ENCODE measurements around the gene SURF4.
A peak's percentile ranks its signal among the peaks of the same experiment; 100 is the strongest.
"Not testable (repeated sequence)": the region's sequence is repeated elsewhere in the genome, so short reads cannot be mapped to it uniquely, and the experiment has no call there.

The SURF4 gene

GRCh38 chr9:133333011-133333410 is 42.8 kb downstream of the SURF4 start:
- in situ Hi-C loops (cut with HindIII; ENCODE audit: low sequenced_read_pairs), result no loop called here
- no peak overlapping the region for H3K4me3 ChIP-seq (ENCODE audit: low read depth, low read length)
- TF ChIP-seq CTCF (IDR thresholded peaks at IDR 0.05; ENCODE audit: low read depth, low read length), result no peak
- no peak for DNase-seq (ENCODE audit: low read depth, low spot score)

- DNase-seq (ENCODE audit: low read depth, low spot score), result no peak
- in situ Hi-C loops (cut with HindIII; ENCODE audit: low sequenced_read_pairs), result no loop called here
- H3K4me3 ChIP-seq (ENCODE audit: low read depth, low read length), result no peak overlapping the region
- no peak for TF ChIP-seq CTCF (IDR thresholded peaks at IDR 0.05; ENCODE audit: low read depth, low read length)
Measured at GRCh38 chr9:133332381-133332730, 43.5 kb downstream of the SURF4 start.

GRCh38 chr9:133331641-133332380 is 44.0 kb downstream of the SURF4 start:
- no peak for DNase-seq (ENCODE audit: low read depth, low spot score)
- no peak for TF ChIP-seq CTCF (IDR thresholded peaks at IDR 0.05; ENCODE audit: low read depth, low read length)
- no peak overlapping the region for H3K4me3 ChIP-seq (ENCODE audit: low read depth, low read length)
- in situ Hi-C loops (cut with HindIII; ENCODE audit: low sequenced_read_pairs), result no loop called here

GRCh38 chr9:133331221-133331620 is 44.6 kb downstream of the SURF4 start:
- in situ Hi-C loops (cut with HindIII; ENCODE audit: low sequenced_read_pairs), result no loop called here
- TF ChIP-seq CTCF (IDR thresholded peaks at IDR 0.05; ENCODE audit: low read depth, low read length), result no peak
- H3K4me3 ChIP-seq (ENCODE audit: low read depth, low read length), result no peak overlapping the region
- DNase-seq (ENCODE audit: low read depth, low spot score), result no peak

GRCh38 chr9:133329306-133330156 is 46.3 kb downstream of the SURF4 start:
- DNase-seq (ENCODE audit: low read depth, low spot score); H3K4me3 ChIP-seq (ENCODE audit: low read depth, low read length); in situ Hi-C loops (cut with HindIII; ENCODE audit: low sequenced_read_pairs): not testable (repeated sequence)
- TF ChIP-seq CTCF (IDR thresholded peaks at IDR 0.05; ENCODE audit: low read depth, low read length), result peak; percentile 54

- no peak for DNase-seq (ENCODE audit: low read depth, low spot score)
- TF ChIP-seq CTCF (IDR thresholded peaks at IDR 0.05; ENCODE audit: low read depth, low read length), result no peak
- in situ Hi-C loops (cut with HindIII; ENCODE audit: low sequenced_read_pairs), result no loop called here
- no peak overlapping the region for H3K4me3 ChIP-seq (ENCODE audit: low read depth, low read length)
Measured at GRCh38 chr9:133327834-133328484, 47.9 kb downstream of the SURF4 start.

GRCh38 chr9:133327021-133327420 is 48.8 kb downstream of the SURF4 start:
- DNase-seq (ENCODE audit: low read depth, low spot score); in situ Hi-C loops (cut with HindIII; ENCODE audit: low sequenced_read_pairs); H3K4me3 ChIP-seq (ENCODE audit: low read depth, low read length): not testable (repeated sequence)
